CD4-positive, alpha-beta T cell treated with Interleukin-1 beta for 1 hour (primary cell): ENCODE data around the gene HES2.
"Not testable (repeated sequence)": the region's sequence is repeated elsewhere in the genome, so short reads cannot be mapped to it uniquely, and the experiment has no call there.

Source experiments
- DNase-seq, 2 donors: peaks; one replicate each; pipeline ENCODE4 v3.0.0-alpha.2; 2020 to 2022

The HES2 gene

GRCh38 chr1:6384135-6384534 is 35.6 kb downstream of the HES2 start:
- DNase-seq = no peak

GRCh38 chr1:6380037-6380436 is 39.7 kb downstream of the HES2 start:
- no peak for DNase-seq

GRCh38 chr1:6378096-6378746 is 41.5 kb downstream of the HES2 start:
- DNase-seq = no peak

- DNase-seq = no peak
Measured at GRCh38 chr1:6373961-6374720, 45.6 kb downstream of the HES2 start.

DNA sequence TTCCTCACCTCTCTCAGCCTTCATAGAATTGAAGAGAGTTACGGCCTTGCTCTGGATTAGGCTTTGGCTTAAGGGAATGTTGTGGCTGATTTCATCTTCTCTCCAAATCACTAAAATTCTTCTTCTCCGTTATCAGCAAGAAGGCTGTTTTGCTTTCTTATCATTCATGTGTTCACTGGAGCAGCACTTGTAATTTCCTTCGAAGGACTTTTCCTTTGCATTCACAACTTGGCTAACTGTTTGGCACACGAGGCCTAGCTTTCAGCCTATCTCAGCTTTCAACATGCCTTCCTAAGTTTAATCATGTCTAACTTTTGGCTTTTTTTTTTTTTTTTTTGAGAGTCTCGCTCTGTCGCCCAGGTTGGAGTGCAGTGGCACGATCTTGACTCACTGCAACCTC is 47.5 kb downstream of the HES2 start:
- DNase-seq = not testable (repeated sequence)

DNA sequence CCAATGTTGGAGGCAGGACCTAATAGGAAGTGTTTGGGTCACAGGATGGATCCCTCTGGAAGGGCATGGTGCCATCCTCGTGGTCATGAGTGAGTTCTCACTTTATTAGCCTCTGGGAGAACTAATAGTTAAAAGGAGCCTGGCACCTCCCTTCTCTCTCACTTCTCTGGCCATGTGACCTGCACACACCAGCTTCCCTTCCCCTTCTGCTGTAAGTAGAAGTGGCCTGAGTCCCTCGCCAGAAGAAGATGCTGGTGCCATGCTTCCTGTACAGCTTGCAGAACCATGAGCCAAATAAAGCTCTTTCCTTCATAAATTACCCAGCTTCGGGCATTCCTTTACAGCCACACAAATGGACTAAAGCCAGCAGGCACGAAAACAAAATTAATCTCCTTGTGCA is 49.7 kb downstream of the HES2 start:
- DNase-seq = no peak

DNA sequence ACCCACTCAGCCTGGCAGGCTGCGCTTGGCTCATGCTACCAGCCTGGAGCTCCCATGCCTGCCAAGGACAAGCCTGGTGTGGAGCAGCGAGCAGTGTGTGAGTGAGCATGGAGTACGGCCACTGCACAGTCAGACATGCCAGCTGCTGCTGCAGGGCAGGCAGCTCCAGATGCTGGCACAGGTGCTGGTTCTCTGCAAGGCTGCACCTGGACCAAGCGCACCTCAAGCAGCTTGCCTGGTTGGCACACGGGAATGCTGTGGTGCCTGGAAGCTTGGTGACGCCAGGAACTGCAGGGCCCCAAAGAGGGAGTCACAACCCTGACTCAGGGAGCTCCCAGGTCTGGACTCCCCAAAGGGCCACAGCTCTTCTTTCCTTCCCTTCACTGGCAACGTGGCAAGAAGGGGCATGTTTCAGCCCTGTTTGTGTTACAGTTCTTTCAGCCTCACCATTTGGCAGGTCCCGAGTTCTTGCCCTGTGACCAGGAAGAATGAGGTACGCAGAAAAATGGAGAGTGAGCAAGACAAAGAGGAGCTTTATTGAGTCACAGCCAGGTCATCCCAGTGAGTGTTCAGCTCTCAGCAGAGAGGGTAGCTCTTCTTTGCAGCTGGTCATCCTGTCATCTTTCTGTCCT is 52.2 kb downstream of the HES2 start:
- no peak for DNase-seq

DNA sequence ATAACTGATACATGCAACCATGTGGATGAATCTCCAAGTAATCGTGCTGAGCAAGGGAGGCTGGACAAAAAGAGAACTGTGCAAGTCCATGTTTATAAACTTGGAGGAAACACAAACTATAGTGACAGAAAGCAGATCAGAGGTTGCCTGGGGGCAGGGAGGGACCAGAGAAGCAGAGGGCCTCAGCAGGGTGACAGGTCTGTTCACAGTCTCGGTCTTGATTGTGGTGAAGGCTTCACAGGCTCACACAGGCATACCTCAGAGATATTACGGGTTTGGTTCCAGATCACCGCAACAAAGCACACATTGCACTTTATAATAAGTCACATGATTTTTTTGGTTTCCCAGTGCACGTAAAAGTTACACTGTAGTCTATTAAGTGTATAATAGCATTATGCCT is 54.7 kb downstream of the HES2 start:
- peak; percentile 51 to 52 for DNase-seq

DNA sequence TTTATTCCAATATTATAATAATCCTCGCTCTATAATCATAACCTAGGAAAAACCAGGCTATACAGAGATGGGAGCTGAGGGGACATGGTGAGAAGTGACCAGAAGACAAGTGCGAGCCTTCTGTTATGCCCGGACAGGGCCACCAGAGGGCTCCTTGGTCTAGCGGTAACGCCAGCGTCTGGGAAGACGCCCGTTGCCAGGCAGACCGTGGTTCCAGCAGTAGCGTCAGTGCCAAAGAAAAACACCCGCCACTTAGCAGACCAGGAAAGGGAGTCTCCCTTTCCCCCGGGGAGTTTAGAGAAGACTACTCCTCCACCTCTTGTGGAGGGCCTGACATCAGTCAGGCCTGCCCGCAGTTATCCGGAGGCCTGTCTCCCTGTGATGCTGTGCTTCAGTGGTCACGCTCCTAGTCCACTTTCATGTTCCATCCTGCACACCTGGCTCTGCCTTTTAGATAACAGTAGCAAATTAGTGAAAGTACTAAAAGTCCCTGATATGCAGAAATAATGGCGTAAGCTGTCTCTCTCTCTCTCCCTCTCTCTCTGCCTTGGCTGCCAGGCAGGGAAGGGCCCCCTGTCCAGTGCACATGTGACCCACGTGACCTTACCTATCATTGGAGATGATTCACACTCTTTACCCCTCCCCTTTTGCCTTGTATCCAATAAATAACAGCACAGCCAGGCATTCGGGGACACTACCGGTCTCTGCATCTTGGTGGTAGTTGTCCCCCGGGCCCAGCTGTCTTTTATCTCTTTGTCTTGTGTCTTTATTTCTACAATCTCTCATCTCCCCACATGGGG is 56.4 kb downstream of the HES2 start:
- peak; percentile 26 to 55 for DNase-seq
